DMS53 (cell line): Measurements from ENCODE around the gene TOP2A.
"Not testable (repeated sequence)": the region's sequence is repeated elsewhere in the genome, so short reads cannot be mapped to it uniquely, and the experiment has no call there.

Experiments used
- DNase-seq: peaks from one replicate; lab custom pipeline; 2025; lab: John Stamatoyannopoulos, UW

TOP2A gene

DNA sequence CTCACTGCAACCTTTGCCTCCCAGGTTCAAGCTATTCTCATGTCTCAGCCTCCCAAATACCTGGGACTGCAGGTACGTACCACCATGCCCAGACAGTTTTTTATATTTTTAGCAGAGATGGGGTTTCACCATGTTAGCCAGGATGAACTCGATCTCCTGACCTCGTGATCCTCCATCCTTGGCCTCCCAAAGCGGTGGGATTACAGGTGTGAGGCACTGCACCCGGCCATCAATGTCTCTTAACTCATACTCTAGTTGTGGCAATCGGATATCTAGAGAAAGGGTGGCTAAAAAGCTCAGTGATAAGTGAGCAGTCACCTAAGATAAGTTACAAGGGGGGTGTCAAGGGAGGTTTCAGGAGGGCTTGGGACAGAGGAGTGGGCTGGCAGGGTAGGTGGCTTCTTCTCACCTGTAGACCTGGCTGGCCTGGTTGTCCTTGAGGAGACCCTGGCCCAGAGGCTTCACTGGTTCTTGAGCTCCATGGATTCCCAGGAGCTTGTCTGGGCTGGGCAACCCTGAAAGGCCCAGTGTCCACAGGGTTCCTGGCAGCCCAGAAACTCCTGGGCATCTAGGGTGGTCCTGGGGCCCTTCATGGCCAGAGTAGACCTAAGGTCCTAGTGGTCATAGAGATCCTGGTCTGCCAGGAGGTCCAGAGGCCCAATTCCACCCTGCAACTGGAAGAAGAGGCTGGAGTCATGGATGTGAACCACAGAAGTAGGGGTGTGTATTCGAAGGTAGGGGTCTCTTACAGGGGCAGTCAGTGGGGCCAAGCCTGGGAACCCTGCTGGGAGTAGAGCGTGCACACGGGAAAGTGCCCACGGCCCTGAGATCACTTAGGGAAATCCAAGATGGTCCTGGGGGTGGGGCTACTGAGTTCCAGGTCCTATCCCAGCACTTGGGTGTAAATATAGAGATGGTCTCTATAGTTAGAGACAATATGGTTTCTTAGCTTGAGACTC lies 12.9 kb upstream of the TOP2A start:
- no peak for DNase-seq

DNA sequence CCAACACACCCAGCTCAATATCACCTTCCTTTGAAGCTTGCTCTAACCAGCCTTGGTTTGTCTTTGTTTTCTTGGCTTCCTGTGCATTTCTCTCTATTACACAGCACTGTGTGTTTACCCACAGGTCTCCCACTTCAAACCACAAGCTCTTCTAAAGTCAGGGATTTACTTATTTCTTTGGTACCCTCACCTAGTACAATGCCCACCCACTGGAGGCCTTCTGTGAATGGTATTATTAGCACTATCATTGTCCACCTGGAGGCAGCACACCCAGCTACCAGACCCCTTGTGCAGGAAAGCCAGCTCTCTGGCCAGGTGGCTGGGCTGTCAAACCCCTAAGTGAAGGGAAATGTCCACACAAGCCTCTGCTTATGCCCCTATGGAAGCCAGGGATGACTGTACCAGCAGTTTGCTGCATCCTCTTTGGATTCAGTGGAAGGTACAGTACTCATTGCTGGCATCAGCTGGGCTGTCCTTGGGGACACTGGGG lies 9.4 kb upstream of the TOP2A start:
- DNase-seq = no peak

DNA sequence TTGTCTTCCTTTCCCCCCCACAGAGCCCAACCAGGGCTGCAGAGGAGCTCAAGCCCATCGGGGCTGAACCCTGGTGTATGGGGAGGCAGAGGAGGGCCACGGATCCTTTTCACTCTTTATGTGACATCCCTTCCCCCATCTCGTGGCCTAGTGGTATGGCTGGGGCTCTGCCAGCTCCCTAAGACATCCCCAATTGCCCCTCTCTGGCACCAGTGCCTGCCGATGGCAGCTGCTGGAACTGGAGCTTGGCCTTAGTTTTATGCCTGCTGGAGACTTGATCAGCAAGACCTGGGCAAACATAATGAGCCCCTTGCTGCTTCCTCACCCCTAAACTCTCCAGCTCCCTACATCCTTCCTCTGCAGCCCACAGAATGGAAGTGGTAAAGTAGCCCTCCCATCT lies 8.0 kb upstream of the TOP2A start:
- no peak for DNase-seq

DNA sequence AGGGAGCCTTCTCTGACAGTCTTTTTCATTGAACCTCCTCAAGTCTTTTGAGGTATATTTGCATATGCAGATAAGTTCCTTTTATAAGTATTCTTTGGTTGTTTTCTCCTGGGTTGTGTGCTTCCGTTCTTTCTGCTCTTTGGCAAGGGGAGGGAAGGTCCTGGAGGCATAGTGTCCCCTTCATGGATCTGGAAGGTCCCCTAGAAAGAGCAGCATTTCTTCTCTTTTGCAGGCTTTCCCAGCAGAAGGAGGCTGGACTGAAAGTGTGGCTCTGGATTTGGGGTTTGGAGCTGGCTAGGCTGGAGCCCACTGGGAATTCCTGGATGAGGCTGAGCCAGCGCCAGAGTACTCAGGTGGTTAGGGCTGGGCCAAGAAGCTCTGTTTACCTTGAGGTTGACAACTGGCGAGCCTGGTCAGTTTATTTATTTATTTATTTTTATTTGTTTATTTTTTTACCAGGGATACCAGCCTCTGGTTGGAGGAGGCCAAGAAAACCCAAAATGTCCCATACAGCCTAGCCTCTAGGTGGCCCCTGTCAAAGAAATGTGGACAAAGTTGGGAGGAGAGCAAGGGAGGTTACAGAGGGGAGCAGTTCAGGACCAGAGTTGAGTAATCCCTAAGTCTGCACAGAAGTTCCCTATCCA lies 5.4 kb upstream of the TOP2A start:
- DNase-seq = peak; percentile 43

DNA sequence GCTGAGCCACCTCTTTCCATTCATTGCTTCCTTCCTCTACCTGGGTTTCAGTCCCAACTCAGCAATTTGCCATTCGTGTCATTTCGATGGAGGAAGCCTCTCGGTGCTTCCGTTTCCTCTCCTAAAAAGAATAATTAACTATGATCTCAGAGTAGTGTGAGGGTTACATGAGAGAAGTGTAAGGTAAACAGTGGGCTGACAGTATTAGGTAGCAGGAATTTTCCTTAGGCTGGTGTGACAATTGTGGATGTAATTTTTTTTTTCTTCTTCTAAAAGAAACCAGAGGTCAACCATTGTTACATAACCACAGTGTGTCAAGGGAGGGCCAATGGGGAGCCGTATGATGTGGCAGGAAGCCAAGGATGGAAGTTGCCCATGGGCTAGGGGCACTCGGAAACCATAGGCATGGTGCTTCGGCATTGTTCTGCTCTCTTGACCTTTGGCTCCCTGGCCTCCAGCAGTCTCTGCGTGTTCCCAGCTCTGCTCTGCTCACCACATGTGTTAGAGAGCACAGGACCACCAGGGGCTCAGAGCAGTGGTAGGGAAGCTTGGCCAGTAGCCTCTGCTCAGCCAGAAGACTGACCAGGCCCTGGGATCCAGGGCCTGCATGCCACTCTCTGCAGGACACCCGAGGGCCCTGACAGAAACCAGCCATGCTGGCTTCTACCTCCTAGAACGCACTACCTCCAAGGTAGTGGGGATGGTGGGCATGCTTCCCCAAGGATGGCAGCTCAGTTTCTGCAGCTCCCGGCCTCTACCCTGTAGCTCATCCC lies 2.0 kb upstream of the TOP2A start:
- peak; percentile 95 for DNase-seq

DNA sequence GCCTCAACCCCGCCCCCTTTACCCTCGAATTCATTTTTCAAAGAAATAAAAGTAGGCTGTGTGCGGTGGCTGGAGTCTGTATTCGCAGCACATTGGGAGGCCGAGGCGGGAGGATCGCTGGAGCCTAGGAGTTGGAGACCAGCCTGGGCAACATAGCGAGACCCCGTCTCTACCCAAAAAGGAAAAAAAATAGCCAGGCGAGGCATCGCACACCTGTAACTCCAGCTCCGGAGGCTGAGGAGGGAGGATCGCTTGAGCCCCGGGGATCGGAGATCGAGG lies 671 bp upstream of the TOP2A start:
- DNase-seq = no peak

DNA sequence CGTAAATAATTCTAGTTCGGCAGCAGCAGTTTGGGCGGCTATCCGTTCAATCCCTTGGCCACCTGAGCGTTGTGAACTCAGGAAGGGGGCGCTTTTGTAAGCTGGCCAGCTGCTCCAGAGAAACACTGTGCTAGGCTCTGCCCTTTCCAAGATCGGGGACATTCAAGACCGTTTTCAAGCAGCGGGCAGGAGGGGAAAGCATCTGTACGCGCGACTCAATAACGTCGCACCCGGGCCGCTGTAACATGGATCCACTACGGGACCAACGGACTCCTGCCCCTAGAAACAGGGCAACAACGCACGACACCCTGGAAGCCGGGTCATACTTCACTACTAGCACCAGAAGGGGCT lies 463 bp downstream of the TOP2A start:
- peak; percentile 70 for DNase-seq

DNA sequence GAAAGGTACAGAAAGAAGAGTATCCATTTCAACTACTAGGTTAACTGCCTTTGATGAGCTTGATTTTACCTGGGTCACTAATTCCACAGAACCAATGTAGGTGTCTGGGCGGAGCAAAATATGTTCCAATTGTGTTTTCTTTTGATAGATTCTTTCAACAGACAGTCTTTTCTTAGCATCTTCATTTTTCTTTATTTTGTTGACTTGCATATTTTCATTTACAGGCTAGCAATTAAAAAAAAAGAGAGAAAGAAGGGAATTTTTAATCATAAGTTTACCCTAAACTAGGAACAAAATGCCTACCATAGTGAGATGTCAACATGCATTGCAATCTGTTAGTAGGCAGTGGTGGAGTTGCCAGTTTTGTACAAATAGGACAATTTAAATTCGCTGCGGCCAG lies 1.0 kb downstream of the TOP2A start:
- no peak for DNase-seq

DNA sequence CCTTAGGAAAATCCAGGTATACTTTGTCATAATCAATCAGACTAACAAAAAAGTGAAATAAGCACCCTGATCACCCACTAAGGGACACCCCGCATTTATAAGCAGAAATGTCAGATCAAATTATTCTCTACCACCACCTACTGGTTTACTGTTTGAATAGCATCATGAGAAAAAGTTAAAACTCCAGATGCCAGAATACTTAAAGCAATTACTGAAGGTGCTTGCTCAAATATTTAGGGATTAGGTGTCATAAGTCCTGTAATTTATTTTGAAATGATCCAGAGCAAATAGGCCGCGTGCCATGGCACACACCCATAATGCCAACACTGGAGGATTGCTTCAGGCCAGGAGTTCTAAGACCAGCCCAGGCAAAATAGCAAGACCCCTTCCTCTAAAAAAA lies 2.3 kb downstream of the TOP2A start:
- DNase-seq = peak; percentile 46

DNA sequence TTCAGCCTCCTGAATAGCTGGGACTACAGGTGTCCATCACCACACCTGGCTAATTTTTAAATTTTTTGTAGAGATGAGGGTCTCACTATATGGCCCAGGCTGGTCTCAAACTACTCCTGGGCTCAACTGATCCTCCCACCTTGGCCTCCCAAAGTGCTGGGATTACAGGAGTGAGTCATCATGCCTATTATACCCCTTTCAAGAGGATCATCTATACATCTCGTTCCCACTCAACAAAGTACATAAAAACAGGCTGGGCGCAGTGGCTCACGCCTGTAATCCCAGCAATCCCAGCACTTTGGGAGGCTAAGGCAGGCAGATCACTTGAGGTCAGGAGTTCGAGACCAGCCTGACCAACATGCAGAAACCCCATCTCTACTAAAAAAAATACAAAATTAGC lies 3.4 kb downstream of the TOP2A start:
- peak; percentile 34 for DNase-seq

DNA sequence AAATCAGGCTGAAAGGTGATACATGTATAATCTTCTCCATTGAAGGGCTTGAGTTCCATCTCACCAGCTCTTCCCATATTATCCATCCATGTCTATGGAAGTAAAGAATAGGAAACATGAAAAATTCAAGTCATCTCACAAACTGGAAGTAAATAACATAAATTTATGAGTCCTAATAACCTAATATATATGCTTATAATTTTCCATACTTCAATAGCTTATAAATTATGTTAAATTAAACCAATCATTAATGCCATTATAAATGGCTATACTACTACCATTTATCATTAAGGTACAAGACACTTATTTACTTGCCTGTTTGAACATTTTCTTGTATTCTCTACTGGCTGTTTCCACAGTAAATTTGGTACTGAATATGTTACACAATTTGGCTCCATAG lies 4.8 kb downstream of the TOP2A start:
- DNase-seq = no peak

DNA sequence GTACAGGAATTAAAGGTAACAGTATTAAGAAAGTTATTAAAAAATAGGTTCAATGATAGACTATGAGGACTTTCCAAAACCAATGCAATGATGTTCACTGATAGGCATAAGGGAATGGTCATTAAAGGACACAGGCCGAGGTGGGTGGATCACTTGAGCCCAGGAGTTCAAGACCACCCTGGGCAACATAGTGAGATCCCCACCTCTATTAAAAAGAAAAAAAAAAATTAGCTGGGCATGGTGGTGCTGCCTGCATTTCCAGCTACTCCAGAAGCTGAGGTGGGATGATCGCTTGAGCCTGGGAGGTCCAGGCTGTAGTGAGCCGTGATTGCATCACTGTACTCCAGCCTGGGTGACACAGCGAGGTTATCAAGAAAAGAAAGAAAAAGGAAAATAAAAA lies 5.9 kb downstream of the TOP2A start:
- DNase-seq = no peak

DNA sequence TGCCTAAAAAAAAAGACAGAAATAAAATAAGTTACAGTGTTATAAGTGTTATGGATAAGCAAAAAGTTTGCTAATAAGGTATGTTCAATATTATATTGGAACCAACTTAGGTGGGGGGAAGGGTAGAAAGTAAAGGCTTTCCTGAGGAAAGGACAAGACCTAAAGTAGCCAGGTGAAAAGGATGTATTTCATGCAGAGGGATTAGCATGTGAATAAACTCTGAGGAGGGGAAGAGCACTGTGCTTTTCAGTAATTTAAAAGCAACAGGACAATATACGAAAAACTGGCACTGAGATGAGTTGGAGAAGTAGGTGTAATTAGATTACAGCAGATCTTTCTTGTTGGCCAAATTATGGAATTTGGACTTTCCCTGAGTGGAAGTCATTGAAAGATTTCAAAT lies 7.6 kb downstream of the TOP2A start:
- DNase-seq = no peak

DNA sequence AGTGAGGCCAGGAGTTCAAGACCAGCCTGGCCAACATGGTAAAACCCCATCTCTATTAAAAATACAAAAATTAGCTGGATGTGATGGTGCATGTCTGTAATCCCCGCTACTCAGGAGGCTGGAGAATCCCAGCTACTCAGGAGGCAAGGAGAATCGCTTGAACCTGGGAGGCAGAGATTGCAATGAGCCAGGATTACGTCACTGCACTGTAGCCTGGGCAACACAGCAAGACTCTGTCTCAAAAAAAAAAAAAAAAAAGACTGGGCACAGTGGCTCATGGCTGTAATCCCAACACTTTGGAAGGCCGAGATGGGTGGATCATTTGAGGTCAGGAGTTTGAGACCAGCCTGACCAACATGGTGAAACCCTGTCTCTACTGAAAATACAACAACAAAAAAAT lies 8.2 kb downstream of the TOP2A start:
- not testable (repeated sequence) for DNase-seq

DNA sequence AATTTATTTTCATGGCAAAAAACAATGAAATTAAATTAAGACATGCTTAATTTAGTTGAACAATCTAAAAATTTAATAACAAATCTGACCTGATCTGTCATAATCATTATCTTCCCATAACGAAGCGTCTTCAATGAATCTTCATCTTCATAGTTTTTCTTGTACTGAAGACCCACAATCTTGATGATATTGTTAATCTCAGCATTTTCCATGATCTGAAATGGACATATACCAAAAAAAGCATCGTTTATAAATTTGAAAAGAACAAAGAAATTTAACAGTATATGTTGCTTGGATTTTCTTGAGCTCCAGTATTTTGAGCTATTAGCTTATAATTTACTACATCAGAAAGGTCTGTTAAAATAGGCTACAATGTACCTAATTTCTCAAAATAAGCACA lies 10.2 kb downstream of the TOP2A start:
- DNase-seq = no peak

DNA sequence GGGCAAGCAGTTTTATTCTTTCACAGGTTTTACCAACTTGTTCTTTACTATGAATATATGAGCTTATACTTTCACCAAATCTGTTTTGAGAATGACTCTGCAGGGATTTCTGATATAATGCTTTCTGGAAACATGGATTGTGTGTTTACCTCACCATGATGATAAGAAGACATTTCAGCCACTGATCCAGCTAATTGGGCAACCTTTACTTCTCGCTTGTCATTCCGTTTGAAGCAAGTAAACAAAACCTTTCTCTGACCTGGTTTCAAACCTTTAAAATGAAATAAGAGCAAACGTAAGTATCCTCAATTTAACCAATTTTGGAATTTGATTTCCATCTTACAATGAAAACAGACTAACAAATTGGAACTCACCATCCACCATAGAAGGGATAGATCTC lies 13.7 kb downstream of the TOP2A start:
- no peak for DNase-seq

DNA sequence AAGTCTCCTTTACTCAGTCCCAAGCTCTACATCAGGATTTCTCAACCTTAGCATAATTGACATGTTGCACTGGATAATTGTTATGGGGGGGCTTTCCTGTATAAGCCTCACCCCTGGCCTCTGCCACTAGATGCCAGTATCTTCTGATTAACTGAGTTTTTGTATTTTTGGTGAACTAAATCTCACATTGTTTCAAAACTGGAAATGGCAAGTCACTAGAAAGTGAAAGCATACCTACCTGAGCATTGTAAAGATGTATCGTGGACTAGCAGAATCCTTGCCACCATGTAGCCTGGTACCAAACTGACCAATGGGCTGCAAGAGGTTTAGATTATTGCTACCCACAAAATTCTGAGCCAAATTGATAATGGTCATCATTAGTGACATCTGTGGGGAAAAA lies 15.0 kb downstream of the TOP2A start:
- DNase-seq = no peak

DNA sequence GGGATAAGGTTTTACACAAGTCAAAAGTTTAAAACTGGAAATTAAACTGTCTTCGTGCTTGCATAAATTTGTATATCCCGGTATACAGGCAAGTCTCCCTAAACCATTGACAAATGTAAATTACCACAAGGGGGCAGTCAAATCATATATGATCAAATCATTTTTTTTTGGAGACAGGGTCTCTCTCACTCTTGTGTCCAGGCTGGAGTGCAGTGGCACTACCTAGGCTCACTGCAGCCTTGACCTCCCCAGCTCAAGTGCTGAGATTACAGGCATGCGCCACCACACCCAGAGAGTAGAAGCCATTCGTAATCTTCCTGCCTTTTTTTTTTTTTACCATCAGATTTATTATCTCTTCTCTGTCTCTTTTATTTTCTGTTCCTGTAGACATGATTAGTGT lies 18.5 kb downstream of the TOP2A start:
- DNase-seq = peak; percentile 73

DNA sequence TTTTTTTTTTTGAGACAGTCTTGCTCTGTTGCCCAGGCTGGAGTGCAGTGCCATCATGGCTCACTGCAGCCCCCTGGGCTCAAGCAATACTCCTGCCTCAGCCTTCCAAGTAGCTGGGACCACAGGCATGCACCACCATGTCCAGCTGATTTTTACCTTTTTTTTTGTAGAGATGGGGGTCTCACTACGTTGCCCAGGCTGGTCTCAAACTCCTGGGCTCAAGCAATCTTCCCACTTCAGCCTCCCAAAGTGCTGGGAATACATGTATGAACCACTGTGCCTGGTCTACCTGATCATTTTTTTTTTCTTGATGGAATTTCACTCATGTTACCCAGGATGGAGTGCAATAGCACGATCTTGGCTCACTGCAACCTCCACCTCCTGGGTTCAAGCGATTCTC lies 31.1 kb downstream of the TOP2A start:
- DNase-seq = not testable (repeated sequence)

DNA sequence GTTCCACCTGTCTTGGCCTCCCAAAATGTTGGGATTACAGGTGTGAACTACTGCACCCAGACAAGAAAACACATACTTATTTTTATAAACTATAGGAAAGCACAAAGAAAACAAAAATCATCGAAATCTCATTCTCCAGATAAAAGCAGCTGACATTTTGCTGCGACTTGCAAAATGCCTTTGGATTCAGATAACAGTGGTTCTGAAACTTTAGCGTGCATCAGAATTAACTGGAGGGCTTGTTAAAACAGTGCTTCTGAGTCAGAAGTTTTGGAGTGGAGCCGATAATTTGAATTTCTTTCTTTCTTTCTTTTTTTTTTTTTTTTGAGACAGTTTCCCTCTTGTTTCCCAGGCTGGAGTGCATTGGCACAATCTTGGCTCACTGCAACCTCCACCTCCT lies 35.4 kb downstream of the TOP2A start:
- DNase-seq = no peak

DNA sequence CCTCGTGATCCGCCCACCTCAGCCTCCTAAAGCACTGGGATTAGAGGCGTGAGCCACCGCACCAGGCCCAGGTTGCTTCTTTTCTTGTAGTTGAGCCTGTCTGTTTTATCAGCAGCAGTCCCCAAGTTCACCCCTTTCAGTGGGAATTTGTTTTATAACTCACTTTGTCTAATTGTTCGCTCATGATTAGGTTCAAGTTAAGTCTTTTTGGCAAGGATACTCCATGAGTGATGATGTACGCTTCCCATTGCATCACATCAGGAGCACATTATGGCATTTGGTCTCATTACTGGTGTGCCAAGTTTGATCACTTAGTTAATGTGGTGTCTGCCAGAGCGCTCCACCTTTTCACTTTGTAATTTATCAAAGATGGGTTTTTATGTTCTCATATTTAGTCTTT lies 38.7 kb downstream of the TOP2A start:
- DNase-seq = no peak

DNA sequence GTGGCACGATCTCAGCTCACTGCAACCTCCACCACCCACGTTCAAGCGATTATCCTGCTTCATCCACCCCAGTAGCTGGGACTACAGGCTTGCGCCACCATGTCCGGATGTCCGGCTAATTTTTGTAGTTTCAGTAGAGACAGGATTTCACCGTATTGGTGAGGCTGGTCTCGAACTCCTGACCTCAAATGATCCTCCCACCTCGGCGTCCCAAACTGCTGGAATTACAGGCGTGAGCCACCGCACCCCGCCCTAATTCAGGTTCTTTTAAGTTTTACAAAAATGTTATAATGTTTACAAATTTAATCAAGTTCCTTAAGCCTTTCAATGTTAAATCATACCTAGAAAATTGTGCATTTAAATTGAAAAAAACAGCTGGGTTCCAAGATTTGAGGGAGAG lies 39.9 kb downstream of the TOP2A start:
- no peak for DNase-seq

DNA sequence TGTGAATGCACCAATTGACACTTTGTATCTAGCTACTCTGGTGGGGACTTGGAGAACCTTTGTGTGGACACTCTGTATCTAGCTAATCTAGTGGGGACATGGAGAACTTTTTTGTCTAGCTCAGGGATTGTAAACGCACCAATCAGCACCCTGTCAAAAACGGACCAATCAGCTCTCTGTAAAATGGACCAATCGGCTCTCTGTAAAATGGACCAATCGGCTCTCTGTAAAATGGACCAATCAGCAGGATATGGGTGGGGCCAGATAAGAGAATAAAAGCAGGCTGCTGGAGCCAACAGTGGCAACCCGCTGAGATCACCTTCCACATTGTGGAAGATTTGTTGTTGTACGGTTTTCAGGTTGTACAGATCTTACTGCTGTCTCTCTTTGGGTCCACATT lies 41.2 kb downstream of the TOP2A start:
- DNase-seq = not testable (repeated sequence)
